Panc1 (cell line): Measurements from ENCODE around the gene TSNAX. TPM values are rescaled to one million over a fixed set of nuclear protein-coding genes. Genes with fewer than 3 reads are reported as not detected.

ENCODE experiments used
- ATAC-seq: fragments of 200-7000 bp; cut with Tn5 transposase; 2 replicates; pipeline ENCODE4 v1.9.1; 2020; ENCODE audit warnings: mild to moderate bottlenecking, moderate library complexity
- BruUV-seq: library from RNA; stranded (reverse); fragments of 400-500 nt; replicated peaks from 2 replicates; lab custom pipeline; 2021; lab: Mats Ljungman, UMichigan
- CTCF ChIA-PET: fragments of 300-600 bp; sonication (Branson Sonifier 250); formaldehyde crosslinking; loops from one replicate; lab custom pipeline; 2022; ENCODE audit warnings: antibody characterized with exemption; lab: Charles Lee
- POLR2A ChIA-PET: fragments of 300-600 bp; sonication (Branson Sonifier 250); formaldehyde crosslinking; loops from one replicate; lab custom pipeline; 2022; ENCODE audit warnings: antibody characterized with exemption; lab: Charles Lee
- DNase-seq: peaks from one replicate; pipeline ENCODE4 v3.0.0-alpha.2; 2010; ENCODE audit warnings: low read depth, low spot score
- H3K27ac ChIP-seq: 2 replicates; pipeline ENCODE4 v1.5.1; 2011; ENCODE audit warnings: mild to moderate bottlenecking, low read length, inconsistent platforms
- H3K27me3 ChIP-seq: fragments of 200-500 bp; sonication (Bioruptor generic); 2 replicates; pipeline ENCODE4 v1.6.0; 2014; ENCODE audit warnings: low read length, inconsistent platforms; ENCODE audit not compliant: control insufficient read depth, insufficient read depth
- H3K36me3 ChIP-seq: fragments of 200-500 bp; sonication (Bioruptor generic); 2 replicates; pipeline ENCODE4 v1.5.1; 2014; ENCODE audit warnings: inconsistent platforms, mild to moderate bottlenecking, low read length, moderate library complexity; ENCODE audit not compliant: control insufficient read depth, insufficient read depth
- H3K4me1 ChIP-seq: 2 replicates; pipeline ENCODE4 v1.5.1; 2011; ENCODE audit warnings: inconsistent platforms, mild to moderate bottlenecking, low read length, moderate library complexity; ENCODE audit not compliant: control insufficient read depth, insufficient read depth
- H3K4me3 ChIP-seq, 2 experiments: 2 replicates each; pipeline ENCODE4 v1.5.1; 2011 to 2012; ENCODE audit warnings: low read depth in 2 of 2, low read length in 2 of 2, mild to moderate bottlenecking in 2 of 2, inconsistent platforms in 1 of 2, moderate library complexity in 1 of 2
- H3K9me3 ChIP-seq: fragments of 200-500 bp; sonication (Bioruptor generic); 2 replicates; pipeline ENCODE4 v1.5.1; 2014; ENCODE audit warnings: low read depth, mild to moderate bottlenecking, inconsistent platforms, low read length, moderate library complexity; ENCODE audit not compliant: control insufficient read depth, insufficient read depth
- POLR2AphosphoS5 ChIP-seq: IDR thresholded peaks from 2 replicates; pipeline ENCODE4 v1.6.1; 2012; ENCODE audit warnings: mild to moderate bottlenecking, low read depth, low read length, moderate library complexity
- SIN3A ChIP-seq: IDR thresholded peaks from 2 replicates; pipeline ENCODE4 v1.6.1; 2012; ENCODE audit warnings: low read depth, mild to moderate bottlenecking, low read length, moderate library complexity, borderline replicate concordance; ENCODE audit not compliant: insufficient read depth
- TCF7L2 ChIP-seq: IDR thresholded peaks from 2 replicates; pipeline ENCODE4 v1.6.1; 2011; ENCODE audit warnings: mild to moderate bottlenecking, low read depth, low read length, inconsistent platforms
- in situ Hi-C: cut with HindIII; loops from 2 replicates; pipeline ENCODE4 v1.10.0; 2016; ENCODE audit warnings: low sequenced_read_pairs, low pct_unique_long_range_greater_than_20kb
- intact Hi-C: fragments of 100-400 bp; cut with micrococcal nuclease; formaldehyde crosslinking; loops from one replicate; pipeline ENCODE4 v1.10.0; 2022; ENCODE audit not compliant: unreplicated experiment
- total RNA-seq: library from RNA; stranded (reverse); gene quantifications from one replicate; pipeline ENCODE4 v1.2.1, GENCODE V29; 2021; ENCODE audit not compliant: unreplicated experiment
- TF ChIP-seq, protein P1 (sequence below): fragments of 450-650 bp; IDR thresholded peaks from 2 replicates; pipeline ENCODE4 v1.5.1; 2017; ENCODE audit warnings: mild to moderate bottlenecking
- TF ChIP-seq, protein P2 (sequence below), 2 experiments: IDR thresholded peaks; 2 replicates each; pipeline ENCODE4 v1.6.1; 2011 to 2012; ENCODE audit warnings: low read depth in 2 of 2, control low read depth in 1 of 2, low read length in 1 of 2, mild to moderate bottlenecking in 1 of 2, moderate library complexity in 1 of 2; ENCODE audit not compliant: insufficient read depth in 1 of 2

The TSNAX gene
- total RNA-seq, 1 experiment from 2014 or later, result 40.0 TPM

DNA sequence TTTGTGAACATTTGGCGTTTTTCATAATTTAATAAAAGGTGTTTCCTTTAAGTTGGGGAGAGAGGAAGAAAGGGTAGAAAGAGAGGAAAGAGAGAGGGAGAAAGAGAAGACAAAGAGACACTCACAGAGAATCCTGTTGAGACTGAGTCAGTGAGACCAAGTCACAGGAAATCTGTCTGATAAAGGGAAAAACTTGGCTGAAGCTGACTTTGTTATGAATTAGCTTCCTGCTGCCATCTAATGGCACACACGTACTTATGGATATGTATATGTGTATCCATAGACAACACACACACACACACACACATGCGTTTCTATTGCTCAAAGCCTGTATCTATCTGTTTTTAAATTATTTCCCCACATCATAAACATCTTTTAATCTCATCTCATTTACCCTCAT, 55.6 kb downstream of the TSNAX start:
- ChIA-PET CTCF (interaction anchor here (0.7 kb wide), 1 partner anchor 149 kb away, joined by 10 read pairs; no protein-coding TSS in a partner anchor), POLR2A (interaction anchor here (0.6 kb wide), 1 partner anchor 44 kb away, joined by 9 read pairs; no protein-coding TSS in a partner anchor)
- Histone ChIP-seq H3K27me3 (no peaks in the 10 kb centered on the region), H3K36me3 (no peaks in the 10 kb centered on the region), H3K4me1 (no peaks in the 10 kb centered on the region), H3K9me3 (no peaks in the 10 kb centered on the region), H3K27ac (no peak overlapping the region), H3K4me3 (no peak overlapping the region)
- in situ Hi-C loops (no loop called here), intact Hi-C loops (loop anchor here (2.0 kb wide), 1 partner anchor 227 kb away; no protein-coding TSS in a partner anchor)
- DNase-seq (peak; percentile 32), ATAC-seq (peak; percentile 75)
- TF ChIP-seq, protein P1, sequence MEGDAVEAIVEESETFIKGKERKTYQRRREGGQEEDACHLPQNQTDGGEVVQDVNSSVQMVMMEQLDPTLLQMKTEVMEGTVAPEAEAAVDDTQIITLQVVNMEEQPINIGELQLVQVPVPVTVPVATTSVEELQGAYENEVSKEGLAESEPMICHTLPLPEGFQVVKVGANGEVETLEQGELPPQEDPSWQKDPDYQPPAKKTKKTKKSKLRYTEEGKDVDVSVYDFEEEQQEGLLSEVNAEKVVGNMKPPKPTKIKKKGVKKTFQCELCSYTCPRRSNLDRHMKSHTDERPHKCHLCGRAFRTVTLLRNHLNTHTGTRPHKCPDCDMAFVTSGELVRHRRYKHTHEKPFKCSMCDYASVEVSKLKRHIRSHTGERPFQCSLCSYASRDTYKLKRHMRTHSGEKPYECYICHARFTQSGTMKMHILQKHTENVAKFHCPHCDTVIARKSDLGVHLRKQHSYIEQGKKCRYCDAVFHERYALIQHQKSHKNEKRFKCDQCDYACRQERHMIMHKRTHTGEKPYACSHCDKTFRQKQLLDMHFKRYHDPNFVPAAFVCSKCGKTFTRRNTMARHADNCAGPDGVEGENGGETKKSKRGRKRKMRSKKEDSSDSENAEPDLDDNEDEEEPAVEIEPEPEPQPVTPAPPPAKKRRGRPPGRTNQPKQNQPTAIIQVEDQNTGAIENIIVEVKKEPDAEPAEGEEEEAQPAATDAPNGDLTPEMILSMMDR, result peak; percentile 48; the same call in 1 of the 2 replicates
- TF ChIP-seq POLR2AphosphoS5, result no peak
- no TSS peak for BruUV-seq

DNA sequence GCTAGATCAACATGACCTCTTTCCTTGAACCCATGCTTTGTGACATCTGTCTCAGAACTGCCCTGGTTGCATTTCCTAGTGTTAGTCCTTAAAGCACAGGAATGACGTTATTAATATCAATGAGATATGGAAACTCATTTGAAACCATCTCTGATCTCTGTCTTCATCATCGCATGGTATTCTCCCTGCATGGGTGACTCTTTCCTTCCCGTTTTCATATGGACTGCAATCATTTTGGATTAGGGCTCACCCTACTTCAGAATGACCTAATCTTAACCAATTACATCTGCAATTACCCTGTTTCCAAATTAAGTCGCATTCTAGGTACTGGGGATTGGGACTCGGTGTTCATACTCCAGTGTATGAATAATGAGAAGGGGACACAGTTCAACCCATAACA, 56.5 kb downstream of the TSNAX start:
- no peaks in the 10 kb centered on the region for H3K9me3 ChIP-seq
- no TSS peak for BruUV-seq
- no peak overlapping the region for H3K27ac ChIP-seq
- no peaks in the 10 kb centered on the region for H3K4me1 ChIP-seq
- no peak overlapping the region for H3K4me3 ChIP-seq
- CTCF ChIA-PET, result interaction anchor here (0.7 kb wide), 1 partner anchor 150 kb away, joined by 10 read pairs; no protein-coding TSS in a partner anchor
- in situ Hi-C loops (no loop called here), intact Hi-C loops (loop anchor here (2.0 kb wide), 1 partner anchor 228 kb away; no protein-coding TSS in a partner anchor)
- TF ChIP-seq, protein P1, result no peak
- TF ChIP-seq, protein P2, sequence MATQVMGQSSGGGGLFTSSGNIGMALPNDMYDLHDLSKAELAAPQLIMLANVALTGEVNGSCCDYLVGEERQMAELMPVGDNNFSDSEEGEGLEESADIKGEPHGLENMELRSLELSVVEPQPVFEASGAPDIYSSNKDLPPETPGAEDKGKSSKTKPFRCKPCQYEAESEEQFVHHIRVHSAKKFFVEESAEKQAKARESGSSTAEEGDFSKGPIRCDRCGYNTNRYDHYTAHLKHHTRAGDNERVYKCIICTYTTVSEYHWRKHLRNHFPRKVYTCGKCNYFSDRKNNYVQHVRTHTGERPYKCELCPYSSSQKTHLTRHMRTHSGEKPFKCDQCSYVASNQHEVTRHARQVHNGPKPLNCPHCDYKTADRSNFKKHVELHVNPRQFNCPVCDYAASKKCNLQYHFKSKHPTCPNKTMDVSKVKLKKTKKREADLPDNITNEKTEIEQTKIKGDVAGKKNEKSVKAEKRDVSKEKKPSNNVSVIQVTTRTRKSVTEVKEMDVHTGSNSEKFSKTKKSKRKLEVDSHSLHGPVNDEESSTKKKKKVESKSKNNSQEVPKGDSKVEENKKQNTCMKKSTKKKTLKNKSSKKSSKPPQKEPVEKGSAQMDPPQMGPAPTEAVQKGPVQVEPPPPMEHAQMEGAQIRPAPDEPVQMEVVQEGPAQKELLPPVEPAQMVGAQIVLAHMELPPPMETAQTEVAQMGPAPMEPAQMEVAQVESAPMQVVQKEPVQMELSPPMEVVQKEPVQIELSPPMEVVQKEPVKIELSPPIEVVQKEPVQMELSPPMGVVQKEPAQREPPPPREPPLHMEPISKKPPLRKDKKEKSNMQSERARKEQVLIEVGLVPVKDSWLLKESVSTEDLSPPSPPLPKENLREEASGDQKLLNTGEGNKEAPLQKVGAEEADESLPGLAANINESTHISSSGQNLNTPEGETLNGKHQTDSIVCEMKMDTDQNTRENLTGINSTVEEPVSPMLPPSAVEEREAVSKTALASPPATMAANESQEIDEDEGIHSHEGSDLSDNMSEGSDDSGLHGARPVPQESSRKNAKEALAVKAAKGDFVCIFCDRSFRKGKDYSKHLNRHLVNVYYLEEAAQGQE (IDR thresholded peaks at IDR 0.05; ENCODE audit: insufficient read depth in 1 of 2, low read depth in 2 of 2, low read length in 1 of 2), result no peak
- TF ChIP-seq POLR2AphosphoS5, result no peak
- no peak for TF ChIP-seq TCF7L2
- TF ChIP-seq SIN3A, result no peak
- POLR2A ChIA-PET, result interaction anchor here (0.6 kb wide), 1 partner anchor 40 kb away, joined by 5 read pairs; no protein-coding TSS in a partner anchor
- ATAC-seq, result no peak
- DNase-seq, result no peak
- no peaks in the 10 kb centered on the region for H3K36me3 ChIP-seq
- no peaks in the 10 kb centered on the region for H3K27me3 ChIP-seq
